ENCODE data around the gene MRAP2. TPM values are rescaled to one million over a fixed set of nuclear protein-coding genes. Genes with fewer than 3 reads are reported as not detected.

The MRAP2 gene, protein sequence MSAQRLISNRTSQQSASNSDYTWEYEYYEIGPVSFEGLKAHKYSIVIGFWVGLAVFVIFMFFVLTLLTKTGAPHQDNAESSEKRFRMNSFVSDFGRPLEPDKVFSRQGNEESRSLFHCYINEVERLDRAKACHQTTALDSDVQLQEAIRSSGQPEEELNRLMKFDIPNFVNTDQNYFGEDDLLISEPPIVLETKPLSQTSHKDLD
- 4.7 TPM for total RNA-seq

DNA sequence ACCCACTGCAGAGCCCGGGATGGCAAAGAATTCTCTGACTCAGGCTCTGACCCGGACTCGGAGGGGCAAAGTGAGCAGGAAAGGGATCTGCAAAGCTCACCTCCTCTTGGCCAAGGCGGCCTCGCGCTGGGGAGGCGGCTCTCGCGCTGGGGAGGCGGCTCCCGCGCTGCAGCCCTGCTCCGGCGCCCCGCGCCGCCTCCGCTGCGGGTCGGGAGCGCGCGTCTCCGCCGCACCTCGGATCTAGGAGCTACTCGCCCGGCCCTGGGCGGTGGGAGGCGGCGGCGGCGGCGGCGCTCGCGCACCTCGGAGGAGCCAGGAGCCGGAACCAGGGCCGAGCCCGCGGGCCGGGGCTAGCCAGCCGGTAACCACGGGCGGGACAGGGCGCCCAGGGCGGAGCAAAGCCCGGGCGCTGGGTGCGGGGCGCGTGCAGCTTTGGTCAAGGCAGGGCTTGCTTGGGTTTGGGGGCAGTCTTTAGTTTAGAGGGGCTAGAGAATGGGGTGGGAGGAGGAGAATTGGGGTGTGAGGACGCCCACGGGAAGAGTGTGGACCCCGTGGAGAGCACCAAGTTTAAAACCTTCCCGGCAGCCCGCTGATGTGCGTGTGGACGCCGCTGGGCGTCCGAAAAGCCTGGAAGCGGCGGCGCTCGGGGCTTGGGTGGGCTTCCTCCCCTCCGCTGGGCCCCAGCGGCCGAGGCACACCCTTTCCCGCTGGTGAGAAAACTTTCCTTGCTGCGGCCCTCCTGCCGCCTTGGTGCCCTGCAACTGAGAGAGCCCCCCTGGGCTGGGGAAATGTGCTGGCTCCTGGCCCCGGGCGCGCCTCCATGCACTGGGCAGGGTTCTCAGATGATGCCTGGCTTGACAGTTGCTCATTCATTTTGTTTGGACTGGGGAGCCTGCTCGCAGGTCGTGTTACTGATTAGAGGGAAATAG is at the start of gene MRAP2:
Gene MRAP2 (plus strand): TSS at position 250 of the 929 bp plus-strand sequence. CDS start 21,547 bp downstream, outside the sequence.

Other genes starting within 250 kb of the MRAP2 start
- gene RIPPLY2, start 180.4 kb upstream of the MRAP2 start, total RNA-seq, result not detected
- 6.5 TPM for gene CYB5R4, start 174.1 kb upstream of the MRAP2 start, total RNA-seq
- 8.8 TPM for gene CEP162, start 193.9 kb downstream of the MRAP2 start, total RNA-seq